Fibroblast of lung (primary cell): ENCODE measurements around the gene NMRK2. TPM values are rescaled to one million over a fixed set of nuclear protein-coding genes. Genes with fewer than 3 reads are reported as not detected.

ENCODE experiments used
- DNase-seq, 2 donors: peaks; one replicate each; pipeline versions ENCODE4 v3.0.0 to v3.0.0-alpha.2; 2010; ENCODE audit warnings: low read depth in 2 of 2
- H2AFZ ChIP-seq: 2 replicates; pipeline ENCODE4 v1.5.1; 2012; ENCODE audit warnings: low read length, control low read depth, inconsistent platforms
- H3K27ac ChIP-seq: 2 replicates; pipeline ENCODE4 v1.5.1; 2011; ENCODE audit warnings: low read length, control low read depth; ENCODE audit not compliant: insufficient read depth
- H3K27me3 ChIP-seq: 2 replicates; pipeline ENCODE4 v1.5.1; 2011; ENCODE audit warnings: mild to moderate bottlenecking, low read length; ENCODE audit not compliant: control insufficient read depth, insufficient read depth
- H3K36me3 ChIP-seq: 2 replicates; pipeline ENCODE4 v1.5.1; 2011; ENCODE audit warnings: low read length; ENCODE audit not compliant: control insufficient read depth, insufficient read depth
- H3K4me1 ChIP-seq: 2 replicates; pipeline ENCODE4 v1.5.1; 2011; ENCODE audit warnings: low read length; ENCODE audit not compliant: control insufficient read depth, insufficient read depth; ENCODE audit errors: extremely low read depth
- H3K4me2 ChIP-seq: 2 replicates; pipeline ENCODE4 v1.5.1; 2011; ENCODE audit warnings: low read length, control low read depth; ENCODE audit not compliant: insufficient read depth; ENCODE audit errors: extremely low read depth
- H3K4me3 ChIP-seq, 4 experiments: fragments of 200-600 bp in 1 of 4; sonication (generic) in 1 of 4; replicated peaks in 1 of 4; 2 replicates each; pipeline ENCODE4 v1.5.1; 2011 to 2016; ENCODE audit warnings: low read length in 4 of 4, low read depth in 3 of 4, mild to moderate bottlenecking in 3 of 4, control low read depth in 2 of 4, inconsistent platforms in 1 of 4, mixed read lengths in 1 of 4; ENCODE audit not compliant: insufficient read depth in 1 of 4; ENCODE audit errors: control extremely low read depth in 1 of 4
- H3K79me2 ChIP-seq: 2 replicates; pipeline ENCODE4 v1.5.1; 2012; ENCODE audit warnings: mild to moderate bottlenecking, low read length, inconsistent platforms; ENCODE audit not compliant: control insufficient read depth, insufficient read depth
- H3K9ac ChIP-seq: 2 replicates; pipeline ENCODE4 v1.5.1; 2011; ENCODE audit warnings: mild to moderate bottlenecking, low read length, control low read depth; ENCODE audit not compliant: insufficient read depth
- H3K9me3 ChIP-seq: 2 replicates; pipeline ENCODE4 v1.5.1; 2012; ENCODE audit warnings: low read depth, low read length; ENCODE audit not compliant: control insufficient read depth, insufficient read depth
- H4K20me1 ChIP-seq: 2 replicates; pipeline ENCODE4 v1.5.1; 2011; ENCODE audit warnings: low read length; ENCODE audit not compliant: control insufficient read depth, insufficient read depth; ENCODE audit errors: extremely low read depth
- EZH2 ChIP-seq: IDR thresholded peaks from 2 replicates; pipeline ENCODE4 v1.5.1; 2012; ENCODE audit warnings: low read length, control low read depth, mild to moderate bottlenecking; ENCODE audit errors: missing control alignments
- polyA plus RNA-seq, 2 donors: library from polyadenylated mRNA; depleted of rRNA in 1 of 2; stranded (reverse) in 1 of 2; unstranded in 1 of 2; fragments of >200 nt; gene quantifications; 2 replicates each; pipeline ENCODE4 v1.2.1, GENCODE V29; 2011 to 2012; ENCODE audit warnings: missing spikeins in 1 of 2
- total RNA-seq: library from RNA; depleted of rRNA; stranded (reverse); fragments of >200 nt; gene quantifications from 2 replicates; pipeline ENCODE4 v1.2.1, GENCODE V29; 2014
- TF ChIP-seq, protein P1 (sequence below), 2 donors: IDR thresholded peaks in 1 of 2; conservative IDR thresholded peaks in 1 of 2; 1 replicate in 1 of 2; 2 replicates in 1 of 2; pipeline ENCODE4 v1.5.1; 2011 to 2012; ENCODE audit warnings: low read length in 2 of 2, control low read depth in 1 of 2, inconsistent platforms in 1 of 2, low read depth in 1 of 2, mild to moderate bottlenecking in 1 of 2

Gene NMRK2
- total and polyA plus RNA-seq, 2 donors (not counting 1 experiment from before 2014, with no cell fraction given), result not detected

DNA sequence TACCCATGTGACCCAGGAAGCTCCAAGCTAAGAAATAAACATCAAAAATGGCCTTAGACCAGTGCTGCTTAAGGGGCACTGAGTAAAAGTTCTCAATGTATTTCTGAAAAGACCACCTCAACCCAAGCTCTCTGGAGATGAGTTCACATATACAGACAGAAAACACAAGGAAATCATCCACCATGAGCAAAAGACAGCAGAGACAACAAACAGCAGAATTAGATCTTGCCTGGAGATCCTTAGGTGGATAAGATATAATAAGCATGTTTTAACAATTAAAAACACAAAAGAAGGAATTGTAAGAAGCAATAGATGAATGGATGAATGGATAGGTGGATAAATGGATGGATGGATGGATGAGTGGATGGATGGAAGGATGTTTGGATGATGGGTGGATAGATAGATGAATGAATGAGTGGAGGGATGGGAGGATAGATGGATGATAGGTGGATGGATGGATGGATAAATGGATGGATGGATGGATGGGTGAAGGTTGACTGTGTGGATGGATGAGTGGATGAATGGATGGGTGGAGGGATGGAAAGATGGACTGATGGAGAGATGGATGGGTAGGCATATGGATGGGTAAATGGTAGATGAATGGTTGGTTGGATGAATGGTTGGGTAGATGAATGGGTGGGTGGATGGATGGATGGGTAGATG lies 9.6 kb upstream of the NMRK2 start:
- H3K79me2 ChIP-seq, result no peaks in the 10 kb centered on the region
- H4K20me1 ChIP-seq, result no peaks in the 10 kb centered on the region
- no peak overlapping the region for H3K27ac ChIP-seq
- no peaks in the 10 kb centered on the region for H3K9me3 ChIP-seq
- H3K4me1 ChIP-seq, result no peaks in the 10 kb centered on the region
- H3K4me3 ChIP-seq, result no peak overlapping the region
- no peaks in the 10 kb centered on the region for H3K27me3 ChIP-seq
- H2AFZ ChIP-seq, result no peak overlapping the region
- H3K4me2 ChIP-seq, result no peak overlapping the region
- H3K9ac ChIP-seq, result no peak overlapping the region
- no peak for DNase-seq
- H3K36me3 ChIP-seq, result no peaks in the 10 kb centered on the region
- TF ChIP-seq EZH2, result no peak
- TF ChIP-seq, protein P1, sequence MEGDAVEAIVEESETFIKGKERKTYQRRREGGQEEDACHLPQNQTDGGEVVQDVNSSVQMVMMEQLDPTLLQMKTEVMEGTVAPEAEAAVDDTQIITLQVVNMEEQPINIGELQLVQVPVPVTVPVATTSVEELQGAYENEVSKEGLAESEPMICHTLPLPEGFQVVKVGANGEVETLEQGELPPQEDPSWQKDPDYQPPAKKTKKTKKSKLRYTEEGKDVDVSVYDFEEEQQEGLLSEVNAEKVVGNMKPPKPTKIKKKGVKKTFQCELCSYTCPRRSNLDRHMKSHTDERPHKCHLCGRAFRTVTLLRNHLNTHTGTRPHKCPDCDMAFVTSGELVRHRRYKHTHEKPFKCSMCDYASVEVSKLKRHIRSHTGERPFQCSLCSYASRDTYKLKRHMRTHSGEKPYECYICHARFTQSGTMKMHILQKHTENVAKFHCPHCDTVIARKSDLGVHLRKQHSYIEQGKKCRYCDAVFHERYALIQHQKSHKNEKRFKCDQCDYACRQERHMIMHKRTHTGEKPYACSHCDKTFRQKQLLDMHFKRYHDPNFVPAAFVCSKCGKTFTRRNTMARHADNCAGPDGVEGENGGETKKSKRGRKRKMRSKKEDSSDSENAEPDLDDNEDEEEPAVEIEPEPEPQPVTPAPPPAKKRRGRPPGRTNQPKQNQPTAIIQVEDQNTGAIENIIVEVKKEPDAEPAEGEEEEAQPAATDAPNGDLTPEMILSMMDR (conservative IDR thresholded peaks at IDR 0.05 in 1 of 2, IDR thresholded peaks at IDR 0.05 in 1 of 2; ENCODE audit: low read depth in 1 of 2, low read length in 2 of 2), result no peak

DNA sequence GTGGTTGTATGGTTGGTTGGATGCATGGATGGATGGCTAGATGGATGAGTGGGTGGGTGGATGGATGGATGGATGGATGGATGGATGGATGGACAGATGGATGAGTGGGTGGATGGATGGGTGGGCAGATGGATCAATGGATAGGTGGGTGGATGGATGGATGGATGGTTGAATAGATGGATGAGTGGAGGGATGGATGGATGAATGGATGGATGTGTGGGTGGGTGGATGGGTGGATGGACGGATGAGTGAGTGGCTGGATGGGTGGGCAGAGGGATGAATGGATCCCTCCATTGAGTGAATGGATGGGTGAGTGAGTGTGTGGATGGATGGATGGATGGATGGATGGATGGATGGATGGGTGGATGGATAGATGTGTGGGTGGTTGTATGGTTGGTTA lies 9.0 kb upstream of the NMRK2 start:
- H3K4me3 ChIP-seq, result no peak overlapping the region
- H4K20me1 ChIP-seq, result no peaks in the 10 kb centered on the region
- H3K9me3 ChIP-seq, result no peaks in the 10 kb centered on the region
- H3K4me2 ChIP-seq, result no peak overlapping the region
- DNase-seq, result no peak
- H3K36me3 ChIP-seq, result no peaks in the 10 kb centered on the region
- H3K27me3 ChIP-seq, result no peaks in the 10 kb centered on the region
- TF ChIP-seq, protein P1 (conservative IDR thresholded peaks at IDR 0.05 in 1 of 2, IDR thresholded peaks at IDR 0.05 in 1 of 2; ENCODE audit: low read depth in 1 of 2, low read length in 2 of 2), result no peak
- TF ChIP-seq EZH2, result no peak
- H3K4me1 ChIP-seq, result no peaks in the 10 kb centered on the region
- H3K79me2 ChIP-seq, result no peaks in the 10 kb centered on the region
- H2AFZ ChIP-seq, result no peak overlapping the region
- no peak overlapping the region for H3K9ac ChIP-seq
- no peak overlapping the region for H3K27ac ChIP-seq

DNA sequence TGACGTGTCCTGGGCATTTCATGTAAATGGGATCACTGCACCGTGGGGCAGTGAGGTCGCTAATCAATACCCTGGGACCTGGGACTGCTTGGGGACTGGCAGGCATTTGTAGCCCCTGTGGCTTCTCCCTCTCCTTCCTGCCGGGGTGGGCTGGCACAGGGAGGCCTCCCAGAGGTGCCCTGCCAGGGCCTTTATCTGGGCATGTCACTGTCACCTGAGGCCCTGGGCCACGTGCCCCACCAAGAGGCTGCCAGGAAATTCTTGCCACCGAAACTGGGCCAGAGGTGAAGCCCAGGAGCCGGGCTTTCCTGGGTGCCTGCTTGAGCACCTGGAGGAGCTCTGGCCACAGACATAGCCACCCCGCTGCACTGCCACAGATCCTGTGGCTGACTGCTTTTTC lies 1.8 kb upstream of the NMRK2 start:
- TF ChIP-seq, protein P1 (conservative IDR thresholded peaks at IDR 0.05 in 1 of 2, IDR thresholded peaks at IDR 0.05 in 1 of 2; ENCODE audit: low read depth in 1 of 2, low read length in 2 of 2), result no peak
- TF ChIP-seq EZH2, result no peak
- Histone ChIP-seq H2AFZ (no peak overlapping the region), H4K20me1 (no peaks in the 10 kb centered on the region), H3K9me3 (no peaks in the 10 kb centered on the region), H3K4me2 (no peak overlapping the region), H3K27me3 (peaks cover 8% of the 10 kb centered on the region), H3K9ac (no peak overlapping the region), H3K4me1 (no peaks in the 10 kb centered on the region), H3K36me3 (no peaks in the 10 kb centered on the region), H3K79me2 (no peaks in the 10 kb centered on the region), H3K27ac (no peak overlapping the region), H3K4me3 (no peak overlapping the region)
- no peak for DNase-seq
